Neural progenitor cell (in vitro differentiated cells): ENCODE results near the gene PLAGL1.

ENCODE experiments used
- EZH2 ChIP-seq: fragments of 200-600 bp; sonication (generic); IDR thresholded peaks from 2 replicates; pipeline ENCODE4 v1.6.1; 2017; ENCODE audit warnings: antibody characterized with exemption, mild to moderate bottlenecking, moderate library complexity
- TF ChIP-seq, protein P1 (sequence below): fragments of 200-600 bp; sonication (generic); IDR thresholded peaks from 2 replicates; pipeline ENCODE4 v1.5.1; 2017; ENCODE audit warnings: antibody characterized with exemption, mild to moderate bottlenecking

DNA sequence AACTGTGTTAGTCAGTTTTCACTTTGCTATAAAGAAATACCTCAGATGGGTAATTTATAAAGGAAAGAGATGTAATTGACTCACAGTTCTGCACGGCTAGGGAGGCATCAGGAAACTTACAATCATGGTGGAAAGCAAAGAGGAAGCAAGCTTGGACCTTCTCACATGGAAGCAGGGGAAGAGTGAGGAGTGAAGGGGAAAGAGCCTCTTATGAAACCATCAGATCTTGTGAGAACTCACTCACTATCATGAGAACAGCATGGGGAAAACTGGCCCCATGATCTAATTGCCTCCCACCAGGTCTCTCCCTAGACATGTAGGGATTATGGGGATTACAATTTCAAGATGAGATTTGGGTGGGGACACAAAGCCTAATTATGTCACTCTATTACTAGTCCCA, 41.3 kb upstream of the PLAGL1 start:
- TF ChIP-seq, protein P1, sequence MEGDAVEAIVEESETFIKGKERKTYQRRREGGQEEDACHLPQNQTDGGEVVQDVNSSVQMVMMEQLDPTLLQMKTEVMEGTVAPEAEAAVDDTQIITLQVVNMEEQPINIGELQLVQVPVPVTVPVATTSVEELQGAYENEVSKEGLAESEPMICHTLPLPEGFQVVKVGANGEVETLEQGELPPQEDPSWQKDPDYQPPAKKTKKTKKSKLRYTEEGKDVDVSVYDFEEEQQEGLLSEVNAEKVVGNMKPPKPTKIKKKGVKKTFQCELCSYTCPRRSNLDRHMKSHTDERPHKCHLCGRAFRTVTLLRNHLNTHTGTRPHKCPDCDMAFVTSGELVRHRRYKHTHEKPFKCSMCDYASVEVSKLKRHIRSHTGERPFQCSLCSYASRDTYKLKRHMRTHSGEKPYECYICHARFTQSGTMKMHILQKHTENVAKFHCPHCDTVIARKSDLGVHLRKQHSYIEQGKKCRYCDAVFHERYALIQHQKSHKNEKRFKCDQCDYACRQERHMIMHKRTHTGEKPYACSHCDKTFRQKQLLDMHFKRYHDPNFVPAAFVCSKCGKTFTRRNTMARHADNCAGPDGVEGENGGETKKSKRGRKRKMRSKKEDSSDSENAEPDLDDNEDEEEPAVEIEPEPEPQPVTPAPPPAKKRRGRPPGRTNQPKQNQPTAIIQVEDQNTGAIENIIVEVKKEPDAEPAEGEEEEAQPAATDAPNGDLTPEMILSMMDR: no peak
- TF ChIP-seq EZH2: no peak
